Measurements from ENCODE around the gene EEA1. TPM values are rescaled to one million over a fixed set of nuclear protein-coding genes. Genes with fewer than 3 reads are reported as not detected.
"Not testable (repeated sequence)": the region's sequence is repeated elsewhere in the genome, so short reads cannot be mapped to it uniquely, and the experiment has no call there.

EEA1 gene
- total RNA-seq: 10 to 100 TPM; 10.6 to 49.2 (median 19.1) TPM

GRCh38 chr12:92928962-92929915 lies at the start of gene EEA1:
EEA1 (minus strand) TSS chr12:92929295; CDS start chr12:92929066, 229 bp downstream.
- in situ Hi-C loops (cut with MboI; ENCODE audit: low pct_unique_long_range_greater_than_20kb in 2 of 9, low sequenced_read_pairs in 9 of 9, unreplicated experiment in 9 of 9): no loop called here
- 0 to 20% (median 0%) methylated on average over 1 to 3 of the region's 98 CpGs; no CpG with 5 or more reads in 5 of the 10 experiments for WGBS, 10 experiments
- H3K4me1 ChIP-seq (replicated peaks in 1 of 2): peaks cover 8 to 10% of the 10 kb centered on the region in 2 donors
- peak; percentile 86 to 95 (median 94) for ATAC-seq (replicated peaks in 6 of 8)
- H3K4me3 ChIP-seq: peak within 1 kb of the TSS; percentile 42 to 80 (median 73)
- H3K27ac ChIP-seq: peak within 1 kb of the TSS; percentile 89 to 93

- in situ Hi-C loops (cut with MboI; ENCODE audit: low pct_unique_long_range_greater_than_20kb in 2 of 9, low sequenced_read_pairs in 9 of 9, unreplicated experiment in 9 of 9): loop anchor here in 8 of 9 experiments (25.0 kb wide), 4 partner anchors 409 to 1134 kb away; partner anchors contain the start of gene NUDT4 (in 6 of the 8)
- no peak for ATAC-seq (replicated peaks in 6 of 8)
- 80 to 92% methylated on average over 1 to 2 of the region's 2 CpGs; no CpG with 5 or more reads in 8 of the 10 experiments for WGBS, 10 experiments
- H3K4me1 ChIP-seq (replicated peaks in 1 of 2): no peaks in the 10 kb centered on the region
- H3K4me3 ChIP-seq: no peak overlapping the region
- no peak overlapping the region for H3K27ac ChIP-seq
These were observed 49.5 kb upstream of the EEA1 start for GRCh38 chr12:92978607-92979006.

GRCh38 chr12:92977326-92977725 lies 48.2 kb upstream of the EEA1 start:
- in situ Hi-C loops (cut with MboI; ENCODE audit: low pct_unique_long_range_greater_than_20kb in 2 of 9, low sequenced_read_pairs in 9 of 9, unreplicated experiment in 9 of 9): loop anchor here in 8 of 9 experiments (25.0 kb wide), 4 partner anchors 410 to 1135 kb away; partner anchors contain the start of gene NUDT4 (in 6 of the 8)
- Histone ChIP-seq H3K27ac (no peak overlapping the region), H3K4me3 (no peak overlapping the region), H3K4me1 (replicated peaks in 1 of 2) (no peaks in the 10 kb centered on the region)
- 73 to 100% (median 92%) methylated on average over 1 to 5 of the region's 5 CpGs; no CpG with 5 or more reads in 1 of the 10 experiments for WGBS, 10 experiments
- no peak for ATAC-seq (replicated peaks in 6 of 8)

GRCh38 chr12:92974759-92975158 lies 45.7 kb upstream of the EEA1 start:
- ATAC-seq (replicated peaks in 6 of 8): no peak
- in situ Hi-C loops (cut with MboI; ENCODE audit: low pct_unique_long_range_greater_than_20kb in 2 of 9, low sequenced_read_pairs in 9 of 9, unreplicated experiment in 9 of 9): loop anchor here in 8 of 9 experiments (25.0 kb wide), 4 partner anchors 413 to 1138 kb away; partner anchors contain the start of gene NUDT4 (in 6 of the 8)
- Histone ChIP-seq H3K4me3 (no peak overlapping the region), H3K4me1 (replicated peaks in 1 of 2) (no peaks in the 10 kb centered on the region), H3K27ac (no peak overlapping the region)
- 71 to 100% (median 85%) methylated on average over 1 of the region's 1 CpG; no CpG with 5 or more reads in 4 of the 10 experiments for WGBS, 10 experiments

- in situ Hi-C loops (cut with MboI; ENCODE audit: low pct_unique_long_range_greater_than_20kb in 2 of 9, low sequenced_read_pairs in 9 of 9, unreplicated experiment in 9 of 9): no loop called here
- 83 to 100% (median 94%) methylated on average over 1 of the region's 1 CpG; no CpG with 5 or more reads in 2 of the 10 experiments for WGBS, 10 experiments
- H3K4me1 ChIP-seq (replicated peaks in 1 of 2): no peaks in the 10 kb centered on the region
- H3K27ac ChIP-seq: no peak overlapping the region
- H3K4me3 ChIP-seq: no peak overlapping the region
- peak in 2 of 8 experiments; percentile 37 to 43 for ATAC-seq (replicated peaks in 6 of 8)
These were observed 44.5 kb upstream of the EEA1 start for GRCh38 chr12:92973614-92974013.

GRCh38 chr12:92971859-92972524 lies 42.9 kb upstream of the EEA1 start:
- WGBS, 10 experiments: 43 to 100% (median 69%) methylated on average over 1 of the region's 1 CpG; no CpG with 5 or more reads in 4 of the 10 experiments
- Histone ChIP-seq H3K27ac (no peak overlapping the region), H3K4me1 (replicated peaks in 1 of 2) (no peaks in the 10 kb centered on the region), H3K4me3 (no peak overlapping the region)
- in situ Hi-C loops (cut with MboI; ENCODE audit: low pct_unique_long_range_greater_than_20kb in 2 of 9, low sequenced_read_pairs in 9 of 9, unreplicated experiment in 9 of 9): no loop called here
- no peak for ATAC-seq (replicated peaks in 6 of 8)

- in situ Hi-C loops (cut with MboI; ENCODE audit: low pct_unique_long_range_greater_than_20kb in 2 of 9, low sequenced_read_pairs in 9 of 9, unreplicated experiment in 9 of 9): no loop called here
- Histone ChIP-seq H3K4me1 (replicated peaks in 1 of 2) (no peaks in the 10 kb centered on the region), H3K4me3 (no peak overlapping the region), H3K27ac (no peak overlapping the region)
- WGBS, 10 experiments: 42 to 93% (median 71%) methylated on average over 1 to 3 of the region's 3 CpGs; no CpG with 5 or more reads in 1 of the 10 experiments
- ATAC-seq (replicated peaks in 6 of 8): no peak
These were observed 39.2 kb upstream of the EEA1 start for GRCh38 chr12:92968176-92968813.

GRCh38 chr12:92964378-92964777 lies 35.3 kb upstream of the EEA1 start:
- H3K4me1 ChIP-seq (replicated peaks in 1 of 2); in situ Hi-C loops (cut with MboI; ENCODE audit: low pct_unique_long_range_greater_than_20kb in 2 of 9, low sequenced_read_pairs in 9 of 9, unreplicated experiment in 9 of 9); ATAC-seq (replicated peaks in 6 of 8); H3K27ac ChIP-seq; H3K4me3 ChIP-seq: not testable (repeated sequence)
- 50 to 67% (median 60%) methylated on average over 1 of the region's 1 CpG; no CpG with 5 or more reads in 4 of the 10 experiments for WGBS, 10 experiments

GRCh38 chr12:92961949-92962348 lies 32.9 kb upstream of the EEA1 start:
- in situ Hi-C loops (cut with MboI; ENCODE audit: low pct_unique_long_range_greater_than_20kb in 2 of 9, low sequenced_read_pairs in 9 of 9, unreplicated experiment in 9 of 9): no loop called here
- no peak for ATAC-seq (replicated peaks in 6 of 8)
- 74 to 100% (median 95%) methylated on average over 2 to 3 of the region's 3 CpGs; no CpG with 5 or more reads in 1 of the 10 experiments for WGBS, 10 experiments
- H3K4me3 ChIP-seq: no peak overlapping the region
- H3K27ac ChIP-seq: no peak overlapping the region
- H3K4me1 ChIP-seq (replicated peaks in 1 of 2): no peaks in the 10 kb centered on the region

- no peak overlapping the region for H3K4me3 ChIP-seq
- H3K4me1 ChIP-seq (replicated peaks in 1 of 2): no peaks in the 10 kb centered on the region
- H3K27ac ChIP-seq: no peak overlapping the region
- 22 to 100% (median 45%) methylated on average over 1 to 2 of the region's 2 CpGs for WGBS, 10 experiments
- peak in 7 of 8 experiments; percentile 73 to 98 (median 90) for ATAC-seq (replicated peaks in 6 of 8)
- in situ Hi-C loops (cut with MboI; ENCODE audit: low pct_unique_long_range_greater_than_20kb in 2 of 9, low sequenced_read_pairs in 9 of 9, unreplicated experiment in 9 of 9): no loop called here
These were observed 27.0 kb upstream of the EEA1 start for GRCh38 chr12:92955997-92956663.

- Histone ChIP-seq H3K4me3 (no peak overlapping the region), H3K4me1 (replicated peaks in 1 of 2) (no peaks in the 10 kb centered on the region), H3K27ac (no peak overlapping the region)
- in situ Hi-C loops (cut with MboI; ENCODE audit: low pct_unique_long_range_greater_than_20kb in 2 of 9, low sequenced_read_pairs in 9 of 9, unreplicated experiment in 9 of 9): no loop called here
- WGBS, 10 experiments: 40 to 93% (median 75%) methylated on average over 1 to 5 of the region's 5 CpGs; no CpG with 5 or more reads in 3 of the 10 experiments
- no peak for ATAC-seq (replicated peaks in 6 of 8)
These were observed 24.7 kb upstream of the EEA1 start for GRCh38 chr12:92953747-92954146.

GRCh38 chr12:92952394-92952793 lies 23.3 kb upstream of the EEA1 start:
- ATAC-seq (replicated peaks in 6 of 8): no peak
- 17 to 93% (median 75%) methylated on average over 2 to 7 of the region's 7 CpGs for WGBS, 10 experiments
- Histone ChIP-seq H3K4me3 (no peak overlapping the region), H3K27ac (no peak overlapping the region), H3K4me1 (replicated peaks in 1 of 2) (no peaks in the 10 kb centered on the region)
- in situ Hi-C loops (cut with MboI; ENCODE audit: low pct_unique_long_range_greater_than_20kb in 2 of 9, low sequenced_read_pairs in 9 of 9, unreplicated experiment in 9 of 9): no loop called here
